ENCODE results near the gene KIRREL3. TPM values are rescaled to one million over a fixed set of nuclear protein-coding genes. Genes with fewer than 3 reads are reported as not detected.

Gene KIRREL3
- polyA plus RNA-seq, 3 donors: 2.1 to 2.6 (median 2.5) TPM

- no peak for DNase-seq (ENCODE audit: extremely low read depth in 1 of 11, low read depth in 9 of 11, low spot score in 4 of 11)
These were observed 320.4 kb downstream of the KIRREL3 start for GRCh38 chr11:126680131-126680530.

- DNase-seq (ENCODE audit: extremely low read depth in 1 of 11, low read depth in 9 of 11, low spot score in 4 of 11): no peak
These were observed 321.5 kb downstream of the KIRREL3 start for GRCh38 chr11:126679033-126679432.

GRCh38 chr11:126676536-126676935 lies 324.0 kb downstream of the KIRREL3 start:
- DNase-seq (ENCODE audit: extremely low read depth in 1 of 11, low read depth in 9 of 11, low spot score in 4 of 11): no peak

- DNase-seq (ENCODE audit: extremely low read depth in 1 of 11, low read depth in 9 of 11, low spot score in 4 of 11): no peak
These were observed 327.3 kb downstream of the KIRREL3 start for GRCh38 chr11:126673319-126673718.

GRCh38 chr11:126669416-126669815 lies 331.2 kb downstream of the KIRREL3 start:
- DNase-seq (ENCODE audit: extremely low read depth in 1 of 11, low read depth in 9 of 11, low spot score in 4 of 11): no peak

GRCh38 chr11:126664643-126665042 lies 335.9 kb downstream of the KIRREL3 start:
- no peak for DNase-seq (ENCODE audit: extremely low read depth in 1 of 11, low read depth in 9 of 11, low spot score in 4 of 11)

GRCh38 chr11:126663749-126664592 lies 336.6 kb downstream of the KIRREL3 start:
- DNase-seq (ENCODE audit: extremely low read depth in 1 of 11, low read depth in 9 of 11, low spot score in 4 of 11): no peak

GRCh38 chr11:126662035-126662790 lies 338.4 kb downstream of the KIRREL3 start:
- DNase-seq (ENCODE audit: extremely low read depth in 1 of 11, low read depth in 9 of 11, low spot score in 4 of 11): no peak

- no peak for DNase-seq (ENCODE audit: extremely low read depth in 1 of 11, low read depth in 9 of 11, low spot score in 4 of 11)
These were observed 339.7 kb downstream of the KIRREL3 start for GRCh38 chr11:126660761-126661425.

GRCh38 chr11:126660321-126660720 lies 340.2 kb downstream of the KIRREL3 start:
- DNase-seq (ENCODE audit: extremely low read depth in 1 of 11, low read depth in 9 of 11, low spot score in 4 of 11): no peak

GRCh38 chr11:126658306-126659056 lies 342.1 kb downstream of the KIRREL3 start:
- no peak for DNase-seq (ENCODE audit: extremely low read depth in 1 of 11, low read depth in 9 of 11, low spot score in 4 of 11)

- DNase-seq (ENCODE audit: extremely low read depth in 1 of 11, low read depth in 9 of 11, low spot score in 4 of 11): no peak
These were observed 344.8 kb downstream of the KIRREL3 start for GRCh38 chr11:126655807-126656128.

GRCh38 chr11:126654886-126655806 lies 345.4 kb downstream of the KIRREL3 start:
- no peak for DNase-seq (ENCODE audit: extremely low read depth in 1 of 11, low read depth in 9 of 11, low spot score in 4 of 11)

GRCh38 chr11:126653040-126653439 lies 347.5 kb downstream of the KIRREL3 start:
- DNase-seq (ENCODE audit: extremely low read depth in 1 of 11, low read depth in 9 of 11, low spot score in 4 of 11): no peak

- no peak for DNase-seq (ENCODE audit: extremely low read depth in 1 of 11, low read depth in 9 of 11, low spot score in 4 of 11)
These were observed 352.8 kb downstream of the KIRREL3 start for GRCh38 chr11:126647735-126648134.

- no peak for DNase-seq (ENCODE audit: extremely low read depth in 1 of 11, low read depth in 9 of 11, low spot score in 4 of 11)
These were observed 353.6 kb downstream of the KIRREL3 start for GRCh38 chr11:126646701-126647557.

GRCh38 chr11:126645186-126645585 lies 355.4 kb downstream of the KIRREL3 start:
- no peak for DNase-seq (ENCODE audit: extremely low read depth in 1 of 11, low read depth in 9 of 11, low spot score in 4 of 11)

Measured in renal cortex interstitium (tissue), 11 donors.